22Rv1 (cell line): ENCODE measurements around the gene WWOX.
"Not testable (repeated sequence)": the region's sequence is repeated elsewhere in the genome, so short reads cannot be mapped to it uniquely, and the experiment has no call there.

Source experiments
- H3K27ac ChIP-seq: fragments of 450-650 bp; 2 replicates; pipeline ENCODE4 v1.5.1; 2017
- ZFX ChIP-seq: fragments of 450-650 bp; IDR thresholded peaks from 2 replicates; pipeline ENCODE4 v1.6.1; 2017; ENCODE audit warnings: antibody characterized with exemption, borderline replicate concordance
- TF ChIP-seq, protein P1 (sequence below): fragments of 450-650 bp; IDR thresholded peaks from 2 replicates; pipeline ENCODE4 v1.5.1; 2017; ENCODE audit warnings: mild to moderate bottlenecking

Gene WWOX

DNA sequence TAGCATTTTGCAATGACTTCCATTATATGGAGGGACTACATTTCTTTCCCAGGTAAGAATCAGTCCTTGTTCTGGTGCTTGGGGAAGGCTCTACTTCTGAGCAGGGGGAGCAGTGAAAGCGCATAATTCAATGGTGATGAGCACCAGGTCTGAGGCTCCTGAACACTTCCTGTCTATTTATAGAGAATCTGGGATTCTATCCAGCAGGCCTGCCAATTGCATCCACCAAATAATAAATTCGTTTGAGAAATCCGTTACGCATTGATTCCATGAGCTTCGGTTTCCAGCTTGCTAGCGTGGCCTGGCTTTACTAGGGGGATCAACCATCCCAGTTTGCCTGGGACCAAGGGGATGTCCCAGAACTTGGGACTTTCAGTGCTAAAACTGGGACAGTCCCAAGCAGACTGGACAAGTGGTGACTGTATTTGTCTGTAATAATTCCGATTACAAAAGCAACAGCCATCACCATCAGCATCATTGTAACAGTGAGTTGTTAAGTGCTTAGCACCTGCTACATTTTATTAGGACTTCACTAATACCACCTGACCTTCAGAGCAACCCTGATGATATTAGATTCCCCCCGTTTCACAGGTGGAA, 1151.1 kb downstream of the WWOX start:
- TF ChIP-seq ZFX, result no peak
- TF ChIP-seq, protein P1, sequence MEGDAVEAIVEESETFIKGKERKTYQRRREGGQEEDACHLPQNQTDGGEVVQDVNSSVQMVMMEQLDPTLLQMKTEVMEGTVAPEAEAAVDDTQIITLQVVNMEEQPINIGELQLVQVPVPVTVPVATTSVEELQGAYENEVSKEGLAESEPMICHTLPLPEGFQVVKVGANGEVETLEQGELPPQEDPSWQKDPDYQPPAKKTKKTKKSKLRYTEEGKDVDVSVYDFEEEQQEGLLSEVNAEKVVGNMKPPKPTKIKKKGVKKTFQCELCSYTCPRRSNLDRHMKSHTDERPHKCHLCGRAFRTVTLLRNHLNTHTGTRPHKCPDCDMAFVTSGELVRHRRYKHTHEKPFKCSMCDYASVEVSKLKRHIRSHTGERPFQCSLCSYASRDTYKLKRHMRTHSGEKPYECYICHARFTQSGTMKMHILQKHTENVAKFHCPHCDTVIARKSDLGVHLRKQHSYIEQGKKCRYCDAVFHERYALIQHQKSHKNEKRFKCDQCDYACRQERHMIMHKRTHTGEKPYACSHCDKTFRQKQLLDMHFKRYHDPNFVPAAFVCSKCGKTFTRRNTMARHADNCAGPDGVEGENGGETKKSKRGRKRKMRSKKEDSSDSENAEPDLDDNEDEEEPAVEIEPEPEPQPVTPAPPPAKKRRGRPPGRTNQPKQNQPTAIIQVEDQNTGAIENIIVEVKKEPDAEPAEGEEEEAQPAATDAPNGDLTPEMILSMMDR, result no peak
- no peak overlapping the region for H3K27ac ChIP-seq

DNA sequence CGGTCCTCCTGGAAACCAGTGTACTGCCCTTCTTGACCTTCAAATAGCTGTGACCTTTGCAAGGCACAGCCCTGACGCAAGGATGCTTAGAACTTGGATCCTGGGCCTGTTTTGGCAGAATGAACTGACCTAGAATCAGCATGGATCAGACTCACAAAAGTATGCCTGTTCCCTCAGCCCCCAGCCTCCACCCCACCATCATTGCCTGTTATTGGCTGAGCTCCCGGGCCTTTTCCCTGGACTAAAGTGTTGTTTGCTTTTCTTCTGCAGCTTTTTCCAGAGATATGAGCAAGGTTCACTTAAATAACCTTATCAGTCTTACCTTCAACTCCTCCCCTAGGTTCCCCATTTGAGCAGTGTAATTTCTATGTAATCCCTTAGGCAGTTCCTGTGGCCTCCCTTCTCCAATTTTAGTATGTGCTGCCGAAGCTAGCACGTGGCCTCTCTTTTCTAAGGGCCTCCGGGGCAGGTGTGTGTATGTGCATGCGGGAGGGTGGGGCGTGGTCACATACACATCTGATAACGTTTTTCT, 1153.7 kb downstream of the WWOX start:
- TF ChIP-seq, protein P1, result no peak
- no peak for TF ChIP-seq ZFX
- H3K27ac ChIP-seq, result no peak overlapping the region

DNA sequence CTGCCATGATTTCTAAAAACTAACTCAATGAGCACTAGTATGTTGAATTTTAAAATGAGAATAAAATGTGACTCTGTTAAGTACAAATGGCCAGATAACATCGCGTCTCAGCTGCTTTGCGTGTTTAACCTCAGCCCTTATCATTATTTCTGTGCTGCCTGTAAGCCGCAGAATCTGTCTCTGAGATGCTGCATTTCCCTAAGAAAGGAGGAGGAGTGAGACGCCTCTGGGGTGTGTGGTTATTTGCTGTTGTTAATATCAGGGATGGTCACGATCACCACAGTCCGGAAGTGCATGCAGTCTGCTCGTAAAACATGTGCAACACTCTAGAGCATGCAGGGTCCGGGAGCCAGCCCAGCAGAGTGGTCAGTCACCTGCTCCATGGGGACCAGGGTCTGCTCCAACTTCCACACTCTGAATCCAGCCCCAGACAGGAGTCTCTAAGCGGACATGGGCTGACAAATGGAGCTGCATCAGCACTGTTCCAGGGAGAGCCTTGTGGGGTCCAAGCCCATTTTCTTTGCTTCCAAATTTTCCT, 1158.6 kb downstream of the WWOX start:
- TF ChIP-seq, protein P1, result no peak
- TF ChIP-seq ZFX, result no peak
- no peak overlapping the region for H3K27ac ChIP-seq

DNA sequence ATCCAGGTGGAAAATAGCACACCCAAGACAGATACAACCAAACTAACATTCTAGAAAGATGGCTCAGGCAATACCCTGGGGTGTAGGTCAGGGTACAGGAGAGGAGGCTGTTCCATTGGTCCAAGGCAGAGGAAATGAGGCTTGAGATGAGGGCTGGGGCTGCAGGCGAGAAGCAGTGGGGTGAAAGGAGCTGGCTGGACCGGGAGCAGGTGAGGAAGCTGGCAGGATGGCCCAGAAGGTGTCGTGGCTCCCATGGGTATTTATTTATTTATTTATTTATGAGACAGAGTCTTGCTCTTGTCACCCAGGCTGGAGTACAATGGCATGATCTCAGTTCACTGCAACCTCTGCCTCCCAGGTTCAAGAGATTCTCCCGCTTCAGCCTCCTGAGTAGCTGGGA, 1161.4 kb downstream of the WWOX start:
- H3K27ac ChIP-seq, result not testable (repeated sequence)

DNA sequence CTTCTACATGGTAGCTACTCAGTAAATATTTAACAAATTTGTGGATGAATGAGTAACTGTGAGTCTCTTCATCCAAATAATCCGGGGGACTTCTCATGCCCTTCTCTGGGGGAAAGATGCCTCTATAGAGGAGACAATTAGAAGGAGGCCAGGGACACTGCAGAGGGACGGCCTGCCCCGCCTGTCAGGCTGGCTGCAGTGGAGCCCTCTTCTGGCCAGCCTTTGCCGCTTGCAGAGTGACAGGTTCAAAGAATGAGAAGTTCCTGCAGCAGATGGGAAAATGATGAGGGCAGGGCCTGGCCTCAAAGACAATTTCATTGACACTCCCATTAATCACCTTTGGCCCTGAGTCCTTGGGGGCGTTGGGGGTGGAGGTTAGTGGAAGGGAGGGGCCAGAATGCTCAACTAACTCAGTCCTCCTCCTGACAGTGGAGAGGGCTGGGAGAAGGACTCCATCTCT, 1162.1 kb downstream of the WWOX start:
- TF ChIP-seq ZFX, result no peak
- TF ChIP-seq, protein P1, result peak; percentile 67
- H3K27ac ChIP-seq, result no peak overlapping the region

DNA sequence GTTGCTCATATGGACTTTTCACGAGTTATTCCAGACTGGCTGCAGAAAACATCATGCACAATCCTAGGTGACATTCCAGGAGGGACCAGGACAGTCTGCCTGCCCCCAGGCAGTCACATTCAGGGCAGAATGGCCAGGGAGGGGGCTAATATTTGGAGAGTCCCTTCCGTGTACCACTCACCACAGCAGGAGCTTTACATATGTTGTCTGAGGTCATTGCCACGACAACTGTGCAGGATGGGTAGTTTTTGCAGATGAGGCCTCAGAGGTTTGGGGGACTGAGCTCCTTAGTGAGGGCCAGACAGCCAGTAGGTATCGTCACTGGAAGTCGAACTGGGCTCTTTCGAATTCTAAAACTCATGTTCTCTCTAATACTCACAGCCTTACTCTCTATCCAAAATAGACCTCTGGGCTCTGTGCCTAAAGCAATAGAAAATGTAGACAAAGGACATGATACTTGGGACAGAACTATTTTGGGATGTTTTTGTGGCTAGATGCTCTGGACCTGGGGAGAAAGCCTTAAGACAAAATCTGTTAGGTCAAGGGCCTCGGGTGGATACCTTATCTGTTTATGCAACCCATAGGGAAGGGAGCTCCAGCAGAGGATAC, 1162.6 kb downstream of the WWOX start:
- no peak overlapping the region for H3K27ac ChIP-seq
- TF ChIP-seq, protein P1, result no peak
- TF ChIP-seq ZFX, result no peak
